Measurements from ENCODE around the gene PARD3B.

DNA sequence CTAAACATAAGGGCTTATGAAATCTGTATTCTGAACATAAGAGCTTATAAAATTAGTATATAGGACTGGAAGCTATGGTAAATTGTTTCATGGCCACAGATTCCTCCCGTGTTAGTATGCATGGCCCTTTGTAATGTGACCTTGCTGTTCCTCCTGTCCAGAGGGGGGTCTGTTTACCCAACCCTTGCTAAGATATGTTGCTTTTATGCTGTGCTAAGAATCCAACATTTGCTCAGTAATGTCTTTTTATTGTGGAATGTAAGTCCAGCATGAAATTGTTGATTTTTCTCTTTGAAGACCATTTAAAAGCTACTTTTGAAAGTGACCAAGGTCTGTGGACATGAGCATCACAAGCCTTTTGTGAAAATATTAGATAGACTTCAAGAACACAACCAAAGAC lies 485.4 kb downstream of the PARD3B start:
- TF ChIP-seq POLR2A (IDR thresholded peaks at IDR 0.05; ENCODE audit: low read depth, low read length) (no peak), CTCF (conservative IDR thresholded peaks at IDR 0.05; ENCODE audit: low read depth, low read length) (no peak), BHLHE40 (IDR thresholded peaks at IDR 0.05; ENCODE audit: low read depth, low read length) (no peak), CEBPB (IDR thresholded peaks at IDR 0.05; ENCODE audit: low read depth, low read length) (no peak), RFX5 (IDR thresholded peaks at IDR 0.05; ENCODE audit: low read depth, low read length) (no peak), MXI1 (IDR thresholded peaks at IDR 0.05; ENCODE audit: borderline replicate concordance, low read depth, low read length) (no peak), MAFK (IDR thresholded peaks at IDR 0.05; ENCODE audit: low read depth, low read length) (no peak)
- TF ChIP-seq, protein P1, sequence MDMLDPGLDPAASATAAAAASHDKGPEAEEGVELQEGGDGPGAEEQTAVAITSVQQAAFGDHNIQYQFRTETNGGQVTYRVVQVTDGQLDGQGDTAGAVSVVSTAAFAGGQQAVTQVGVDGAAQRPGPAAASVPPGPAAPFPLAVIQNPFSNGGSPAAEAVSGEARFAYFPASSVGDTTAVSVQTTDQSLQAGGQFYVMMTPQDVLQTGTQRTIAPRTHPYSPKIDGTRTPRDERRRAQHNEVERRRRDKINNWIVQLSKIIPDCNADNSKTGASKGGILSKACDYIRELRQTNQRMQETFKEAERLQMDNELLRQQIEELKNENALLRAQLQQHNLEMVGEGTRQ (IDR thresholded peaks at IDR 0.05; ENCODE audit: low read depth, low read length): no peak
